Activated CD4-positive, alpha-beta T cell treated with anti-CD3 and anti-CD28 coated beads, Interleukin-2, amount 10 ng/mL, durations not matched to agents 7 days and 5 days (primary cell): ENCODE data around the gene KDM4F. TPM values are rescaled to one million over a fixed set of nuclear protein-coding genes. Genes with fewer than 3 reads are reported as not detected.
A peak's percentile ranks its signal among the peaks of the same experiment; 100 is the strongest.

Source experiments
- CTCF ChIA-PET: fragments of 350-600 bp; sonication (Branson Sonifier 250); formaldehyde crosslinking; loops from one replicate; lab custom pipeline; 2021; ENCODE audit warnings: antibody characterized with exemption; lab: Charles Lee
- POLR2A ChIA-PET: fragments of 350-600 bp; sonication (Branson Sonifier 250); formaldehyde crosslinking; loops from one replicate; lab custom pipeline; 2021; ENCODE audit warnings: antibody characterized with exemption; lab: Charles Lee
- DNase-seq: peaks from one replicate; pipeline ENCODE4 v3.0.0-alpha.2; 2020
- H3K27ac Mint-ChIP-seq: one replicate; pipeline ENCODE4 v1.8.0; 2021; ENCODE audit warnings: mild to moderate bottlenecking, moderate library complexity, mixed read lengths
- H3K27me3 Mint-ChIP-seq: one replicate; pipeline ENCODE4 v1.8.0; 2021; ENCODE audit warnings: mixed read lengths
- H3K36me3 Mint-ChIP-seq: one replicate; pipeline ENCODE4 v1.8.0; 2021; ENCODE audit warnings: low read depth, mixed read lengths
- H3K4me1 Mint-ChIP-seq: one replicate; pipeline ENCODE4 v1.8.0; 2021; ENCODE audit warnings: mixed read lengths
- H3K4me3 Mint-ChIP-seq: one replicate; pipeline ENCODE4 v1.8.0; 2021; ENCODE audit warnings: mild to moderate bottlenecking, moderate library complexity, mixed read lengths
- H3K9me3 Mint-ChIP-seq: one replicate; pipeline ENCODE4 v1.8.0; 2021; ENCODE audit warnings: mixed read lengths
- total RNA-seq, 2 experiments: library from RNA; stranded (reverse); gene quantifications; one replicate each; pipeline ENCODE4 v1.2.3, GENCODE V29; 2021

KDM4F gene
- total RNA-seq, 2 experiments from 2014 or later: not detected

DNA sequence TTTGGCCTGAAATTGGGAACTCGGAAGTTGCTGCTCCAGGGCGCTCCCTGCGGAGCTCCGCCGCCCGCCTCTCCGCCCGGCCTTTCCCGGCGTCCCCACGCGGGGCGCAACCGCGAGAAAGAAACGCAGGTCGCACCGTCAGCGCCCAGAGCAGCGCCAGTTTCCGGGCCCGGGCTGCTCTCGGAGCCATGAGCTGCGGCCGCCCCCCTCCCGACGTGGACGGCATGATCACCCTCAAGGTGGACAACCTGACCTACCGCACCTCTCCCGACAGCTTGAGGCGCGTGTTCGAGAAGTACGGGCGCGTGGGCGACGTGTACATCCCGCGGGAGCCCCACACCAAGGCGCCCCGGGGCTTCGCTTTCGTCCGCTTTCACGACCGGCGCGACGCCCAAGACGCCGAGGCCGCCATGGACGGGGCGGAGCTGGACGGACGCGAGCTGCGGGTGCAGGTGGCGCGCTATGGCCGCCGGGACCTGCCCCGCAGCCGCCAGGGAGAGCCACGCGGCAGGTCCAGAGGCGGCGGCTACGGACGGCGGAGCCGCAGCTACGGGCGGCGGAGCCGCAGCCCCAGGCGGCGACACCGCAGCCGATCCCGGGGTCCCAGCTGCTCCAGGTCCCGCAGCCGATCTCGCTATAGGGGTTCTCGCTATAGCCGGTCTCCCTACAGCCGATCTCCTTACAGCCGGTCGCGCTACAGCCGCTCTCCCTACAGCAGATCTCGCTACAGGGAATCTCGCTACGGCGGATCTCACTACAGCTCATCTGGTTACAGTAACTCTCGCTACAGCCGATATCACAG is 18.0 kb downstream of the KDM4F start:
- peak; percentile 78 for DNase-seq
- ChIA-PET POLR2A (interaction anchor here (0.6 to 1.9 kb wide), 7 partner anchors 22 to 722 kb away, joined by 3 to 9 read pairs (median 3); partner anchors contain the start of genes CWC15, ENDOD1, FAM76B and KDM4D), CTCF (interaction anchor here (0.6 to 16.1 kb wide), 20 partner anchors 11 to 1242 kb away, joined by 3 to 165 read pairs (median 4); partner anchors contain the start of genes ENDOD1 and FAM76B)
- no peaks in the 10 kb centered on the region for H3K9me3 Mint-ChIP-seq
- H3K4me3 Mint-ChIP-seq: peak overlapping the region; percentile 88
- peaks cover 9% of the 10 kb centered on the region for H3K27me3 Mint-ChIP-seq
- H3K36me3 Mint-ChIP-seq: peaks cover 12% of the 10 kb centered on the region
- H3K27ac Mint-ChIP-seq: peak overlapping the region; percentile 98
- H3K4me1 Mint-ChIP-seq: peaks cover 27% of the 10 kb centered on the region

GRCh38 chr11:95067841-95068219 is 18.6 kb downstream of the KDM4F start:
- Mint-ChIP-seq H3K27ac (peak overlapping the region; percentile 98), H3K27me3 (peaks cover 3% of the 10 kb centered on the region), H3K4me1 (peaks cover 27% of the 10 kb centered on the region), H3K36me3 (peaks cover 12% of the 10 kb centered on the region), H3K4me3 (peak overlapping the region; percentile 88), H3K9me3 (no peaks in the 10 kb centered on the region)
- CTCF ChIA-PET: interaction anchor here (0.6 to 16.1 kb wide), 16 partner anchors 10 to 1241 kb away, joined by 3 to 165 read pairs (median 5); partner anchors contain the start of genes ENDOD1 and FAM76B
- POLR2A ChIA-PET: interaction anchor here (0.6 to 1.9 kb wide), 6 partner anchors 22 to 722 kb away, joined by 3 to 9 read pairs (median 3); partner anchors contain the start of genes CWC15, ENDOD1, FAM76B and KDM4D
- no peak for DNase-seq

GRCh38 chr11:95068549-95068948 is 19.3 kb downstream of the KDM4F start:
- Mint-ChIP-seq H3K9me3 (no peaks in the 10 kb centered on the region), H3K4me1 (peaks cover 27% of the 10 kb centered on the region)

GRCh38 chr11:95070471-95070870 is 21.2 kb downstream of the KDM4F start:
- H3K9me3 Mint-ChIP-seq: no peaks in the 10 kb centered on the region
- no peak overlapping the region for H3K27ac Mint-ChIP-seq
- H3K36me3 Mint-ChIP-seq: peaks cover 12% of the 10 kb centered on the region
- no peaks in the 10 kb centered on the region for H3K27me3 Mint-ChIP-seq
- H3K4me1 Mint-ChIP-seq: peaks cover 27% of the 10 kb centered on the region
- H3K4me3 Mint-ChIP-seq: no peak overlapping the region
- CTCF ChIA-PET: interaction anchor here (1.2 to 16.1 kb wide), 5 partner anchors 14 to 82 kb away, joined by 3 to 165 read pairs (median 5); partner anchors contain the start of gene ENDOD1
- POLR2A ChIA-PET: no interaction called here
- no peak for DNase-seq

More at GRCh38 chr11:95068549-95068948, 19.3 kb downstream of the KDM4F start:
- ChIA-PET POLR2A (interaction anchor here (0.5 to 1.9 kb wide), 5 partner anchors 21 to 164 kb away, joined by 3 to 10 read pairs (median 4); partner anchors contain the start of genes CWC15, ENDOD1 and KDM4D), CTCF (interaction anchor here (0.7 to 16.1 kb wide), 10 partner anchors 9 to 1172 kb away, joined by 3 to 165 read pairs (median 5); partner anchors contain the start of genes ENDOD1 and FAM76B)
- H3K27ac Mint-ChIP-seq: peak overlapping the region; percentile 98
- H3K27me3 Mint-ChIP-seq: no peaks in the 10 kb centered on the region
- H3K4me3 Mint-ChIP-seq: peak overlapping the region; percentile 88
- H3K36me3 Mint-ChIP-seq: peaks cover 12% of the 10 kb centered on the region
- DNase-seq: peak; percentile 85

GRCh38 chr11:95072948-95073347 is 23.7 kb downstream of the KDM4F start:
- POLR2A ChIA-PET: interaction anchor here (0.5 to 0.7 kb wide), 2 partner anchors 12 to 209 kb away, joined by 3 read pairs; no protein-coding TSS in a partner anchor
- peaks cover 30% of the 10 kb centered on the region for H3K4me1 Mint-ChIP-seq
- peaks cover under 1% of the 10 kb centered on the region for H3K27me3 Mint-ChIP-seq
- CTCF ChIA-PET: interaction anchor here (1.3 to 16.1 kb wide), 3 partner anchors 8 to 18 kb away, joined by 4 to 165 read pairs (median 9); partner anchors contain the start of gene ENDOD1
- H3K4me3 Mint-ChIP-seq: no peak overlapping the region
- H3K9me3 Mint-ChIP-seq: no peaks in the 10 kb centered on the region
- no peak for DNase-seq
- H3K36me3 Mint-ChIP-seq: peaks cover 12% of the 10 kb centered on the region
- H3K27ac Mint-ChIP-seq: no peak overlapping the region

GRCh38 chr11:95074792-95075563 is 25.8 kb downstream of the KDM4F start:
- H3K36me3 Mint-ChIP-seq: peaks cover 8% of the 10 kb centered on the region
- no peaks in the 10 kb centered on the region for H3K9me3 Mint-ChIP-seq
- ChIA-PET POLR2A (no interaction called here), CTCF (interaction anchor here (16.1 kb wide), 1 partner anchor 16 kb away, joined by 165 read pairs; the partner anchor contains the start of gene ENDOD1)
- DNase-seq: no peak
- H3K27ac Mint-ChIP-seq: no peak overlapping the region
- peaks cover 19% of the 10 kb centered on the region for H3K4me1 Mint-ChIP-seq
- H3K4me3 Mint-ChIP-seq: no peak overlapping the region
- peaks cover 5% of the 10 kb centered on the region for H3K27me3 Mint-ChIP-seq

DNA sequence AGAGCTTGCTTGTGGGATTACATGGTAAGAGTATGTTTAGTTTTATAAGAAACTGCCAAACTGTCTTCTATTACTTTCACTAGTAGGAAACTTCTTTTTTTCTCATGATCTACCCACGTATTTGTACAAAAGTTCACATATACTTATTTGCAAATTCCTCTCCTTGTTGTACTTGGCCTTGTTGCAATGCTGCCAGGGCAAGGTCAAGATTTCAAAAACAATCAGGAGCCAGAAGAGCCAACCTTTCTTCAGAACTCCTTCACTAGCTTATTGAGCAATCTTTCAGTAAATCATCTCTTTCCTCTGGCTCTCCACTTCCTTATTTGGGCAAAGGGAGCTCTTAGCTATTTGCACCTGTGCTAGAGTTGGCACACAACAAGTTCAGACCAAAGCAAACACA is 27.2 kb downstream of the KDM4F start:
- ChIA-PET POLR2A (no interaction called here), CTCF (interaction anchor here (1.1 to 16.1 kb wide), 3 partner anchors 8 to 21 kb away, joined by 3 to 165 read pairs (median 25); partner anchors contain the start of genes ENDOD1 and SRSF8)
- H3K36me3 Mint-ChIP-seq: peaks cover 1% of the 10 kb centered on the region
- peaks cover 5% of the 10 kb centered on the region for H3K27me3 Mint-ChIP-seq
- no peak overlapping the region for H3K4me3 Mint-ChIP-seq
- no peaks in the 10 kb centered on the region for H3K9me3 Mint-ChIP-seq
- no peak overlapping the region for H3K27ac Mint-ChIP-seq
- H3K4me1 Mint-ChIP-seq: peaks cover 12% of the 10 kb centered on the region
- DNase-seq: no peak

GRCh38 chr11:95076981-95077380 is 27.8 kb downstream of the KDM4F start:
- Mint-ChIP-seq H3K4me1 (peaks cover 12% of the 10 kb centered on the region), H3K36me3 (no peaks in the 10 kb centered on the region), H3K9me3 (no peaks in the 10 kb centered on the region), H3K27me3 (peaks cover 5% of the 10 kb centered on the region), H3K4me3 (no peak overlapping the region), H3K27ac (no peak overlapping the region)
- POLR2A ChIA-PET: no interaction called here
- no peak for DNase-seq
- CTCF ChIA-PET: interaction anchor here (1.1 to 16.1 kb wide), 3 partner anchors 9 to 21 kb away, joined by 3 to 165 read pairs (median 25); partner anchors contain the start of genes ENDOD1 and SRSF8

GRCh38 chr11:95078526-95078925 is 29.3 kb downstream of the KDM4F start:
- no peak overlapping the region for H3K27ac Mint-ChIP-seq

DNA sequence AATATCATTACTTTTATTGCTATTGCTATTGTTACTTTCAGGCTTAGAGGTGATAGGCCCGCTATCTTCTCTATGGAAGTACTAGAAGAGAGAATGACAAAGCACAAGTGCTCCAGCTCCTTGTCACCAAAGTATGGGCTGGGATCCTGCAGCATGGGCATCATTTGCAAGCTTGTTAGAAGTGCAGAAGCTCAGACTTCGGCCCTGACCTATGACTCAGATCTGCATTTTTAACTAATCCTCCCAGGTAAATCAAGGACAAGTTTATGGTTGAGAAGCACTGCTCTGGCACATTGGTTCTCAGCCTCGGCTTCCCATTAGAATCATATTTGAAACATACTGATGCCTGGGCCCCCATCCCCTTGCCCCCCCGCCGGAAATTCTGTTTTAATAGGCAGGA is 31.8 kb downstream of the KDM4F start:
- Mint-ChIP-seq H3K9me3 (no peaks in the 10 kb centered on the region), H3K27ac (no peak overlapping the region), H3K4me1 (peaks cover 26% of the 10 kb centered on the region), H3K36me3 (no peaks in the 10 kb centered on the region), H3K27me3 (peaks cover 5% of the 10 kb centered on the region), H3K4me3 (no peak overlapping the region)
- ChIA-PET CTCF (interaction anchor here (0.7 to 16.1 kb wide), 5 partner anchors 8 to 31 kb away, joined by 3 to 165 read pairs (median 6); partner anchors contain the start of genes ENDOD1 and SRSF8), POLR2A (no interaction called here)
- DNase-seq: no peak

More at GRCh38 chr11:95078526-95078925, 29.3 kb downstream of the KDM4F start:
- no peak for DNase-seq
- Mint-ChIP-seq H3K4me1 (peaks cover 12% of the 10 kb centered on the region), H3K4me3 (no peak overlapping the region), H3K9me3 (no peaks in the 10 kb centered on the region), H3K36me3 (no peaks in the 10 kb centered on the region), H3K27me3 (peaks cover 5% of the 10 kb centered on the region)
- CTCF ChIA-PET: interaction anchor here (1.1 to 16.1 kb wide), 3 partner anchors 11 to 62 kb away, joined by 3 to 165 read pairs (median 25); partner anchors contain the start of genes ENDOD1 and SRSF8
- POLR2A ChIA-PET: no interaction called here

- CTCF ChIA-PET: interaction anchor here (1.3 to 16.1 kb wide), 4 partner anchors 9 to 31 kb away, joined by 3 to 165 read pairs (median 8); partner anchors contain the start of genes ENDOD1 and SRSF8
- H3K4me3 Mint-ChIP-seq: no peak overlapping the region
These were observed 32.2 kb downstream of the KDM4F start for GRCh38 chr11:95081412-95081811.

More at GRCh38 chr11:95081412-95081811, 32.2 kb downstream of the KDM4F start:
- Mint-ChIP-seq H3K4me1 (peaks cover 22% of the 10 kb centered on the region), H3K27me3 (peaks cover 5% of the 10 kb centered on the region), H3K36me3 (no peaks in the 10 kb centered on the region), H3K27ac (no peak overlapping the region), H3K9me3 (no peaks in the 10 kb centered on the region)
- POLR2A ChIA-PET: no interaction called here
- no peak for DNase-seq
